Activated T-cell treated with anti-CD3 and anti-CD28 coated beads for 4 hours (primary cell): ENCODE measurements around the gene TBCB.
"Not testable (repeated sequence)": the region's sequence is repeated elsewhere in the genome, so short reads cannot be mapped to it uniquely, and the experiment has no call there.

Experiments used
- DNase-seq: peaks from one replicate; pipeline ENCODE4 v3.0.0-alpha.2; 2020

TBCB gene

DNA sequence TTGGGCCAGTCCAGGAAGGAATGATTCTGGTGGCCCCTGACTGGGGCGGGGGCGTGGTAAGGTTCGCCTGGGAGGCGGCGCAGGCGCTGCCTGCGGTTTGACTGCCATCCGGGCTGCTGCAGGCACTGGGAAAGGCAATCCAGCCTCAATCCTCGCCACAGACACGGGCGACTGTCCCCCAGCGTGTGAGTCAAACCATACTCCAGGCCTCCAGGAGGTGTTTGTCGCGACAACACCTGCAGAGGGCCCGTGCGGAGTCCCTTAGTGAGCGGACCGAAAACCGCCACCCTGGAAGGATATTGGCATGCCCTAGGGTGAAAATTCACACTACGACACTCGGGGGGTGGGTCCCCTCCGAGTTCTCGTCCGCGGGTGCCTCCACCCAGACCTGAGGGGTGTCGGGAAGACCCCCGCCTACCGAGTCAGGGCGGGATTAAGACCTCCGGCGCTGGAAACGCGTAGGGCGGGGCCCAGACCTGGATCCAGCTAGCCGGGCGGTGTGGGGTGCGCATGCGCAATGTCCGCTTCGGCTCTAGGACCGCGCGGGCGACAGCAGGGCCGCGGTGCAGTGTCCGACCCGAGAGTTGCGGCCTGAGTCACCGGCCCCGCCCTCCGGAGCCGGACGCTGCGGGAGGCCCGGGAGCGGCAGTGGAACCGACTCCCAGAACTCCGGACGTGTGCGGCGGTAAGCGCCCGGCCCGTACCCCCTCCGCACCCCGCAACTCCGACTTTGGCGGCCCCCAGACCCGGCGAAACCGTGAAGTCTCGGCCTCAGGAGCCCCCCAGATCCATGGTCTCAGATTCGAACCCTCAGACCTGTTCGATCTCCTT, 24.4 kb downstream of the TBCB start, which contains the start of gene CAPNS1:
Gene CAPNS1, plus strand, starts transcription at position 594 of the 831 bp plus-strand sequence. CDS start 946 bp downstream, outside the sequence.
- peak; percentile 79 for DNase-seq

DNA sequence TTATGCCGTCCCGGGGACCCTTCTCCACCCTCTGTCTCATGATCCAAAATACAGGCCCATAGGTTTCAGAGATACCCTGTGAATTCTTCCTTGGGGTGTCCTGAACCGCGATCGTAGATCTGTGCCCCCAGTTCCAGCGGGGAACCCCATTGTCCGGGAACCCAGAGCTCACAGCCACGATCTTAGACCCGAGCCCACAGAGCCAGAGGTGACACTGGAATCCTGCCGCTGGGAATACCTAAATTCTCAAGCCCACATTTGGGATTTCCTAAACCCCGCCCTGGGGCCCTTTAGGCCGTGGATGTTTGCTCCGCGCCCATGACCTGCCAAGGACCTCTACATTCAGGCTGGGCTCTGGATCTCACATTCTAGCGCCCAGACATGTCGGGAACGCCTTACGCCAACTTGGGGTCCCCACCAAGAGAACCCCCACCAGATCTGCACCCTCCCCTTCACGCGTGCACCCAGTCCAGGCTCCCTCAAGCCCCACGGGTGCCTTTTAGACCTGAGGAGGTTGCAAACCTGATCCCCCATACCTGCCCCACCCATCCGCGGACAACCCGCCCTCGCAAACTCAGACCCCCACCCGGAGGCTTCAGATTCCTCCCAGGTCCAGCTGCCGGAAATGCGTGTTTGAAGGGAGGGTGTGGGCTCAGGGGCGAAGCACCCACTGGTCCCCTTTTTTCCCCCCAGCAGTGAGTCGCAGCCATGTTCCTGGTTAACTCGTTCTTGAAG, 25.2 kb downstream of the TBCB start:
- DNase-seq: peak; percentile 9

DNA sequence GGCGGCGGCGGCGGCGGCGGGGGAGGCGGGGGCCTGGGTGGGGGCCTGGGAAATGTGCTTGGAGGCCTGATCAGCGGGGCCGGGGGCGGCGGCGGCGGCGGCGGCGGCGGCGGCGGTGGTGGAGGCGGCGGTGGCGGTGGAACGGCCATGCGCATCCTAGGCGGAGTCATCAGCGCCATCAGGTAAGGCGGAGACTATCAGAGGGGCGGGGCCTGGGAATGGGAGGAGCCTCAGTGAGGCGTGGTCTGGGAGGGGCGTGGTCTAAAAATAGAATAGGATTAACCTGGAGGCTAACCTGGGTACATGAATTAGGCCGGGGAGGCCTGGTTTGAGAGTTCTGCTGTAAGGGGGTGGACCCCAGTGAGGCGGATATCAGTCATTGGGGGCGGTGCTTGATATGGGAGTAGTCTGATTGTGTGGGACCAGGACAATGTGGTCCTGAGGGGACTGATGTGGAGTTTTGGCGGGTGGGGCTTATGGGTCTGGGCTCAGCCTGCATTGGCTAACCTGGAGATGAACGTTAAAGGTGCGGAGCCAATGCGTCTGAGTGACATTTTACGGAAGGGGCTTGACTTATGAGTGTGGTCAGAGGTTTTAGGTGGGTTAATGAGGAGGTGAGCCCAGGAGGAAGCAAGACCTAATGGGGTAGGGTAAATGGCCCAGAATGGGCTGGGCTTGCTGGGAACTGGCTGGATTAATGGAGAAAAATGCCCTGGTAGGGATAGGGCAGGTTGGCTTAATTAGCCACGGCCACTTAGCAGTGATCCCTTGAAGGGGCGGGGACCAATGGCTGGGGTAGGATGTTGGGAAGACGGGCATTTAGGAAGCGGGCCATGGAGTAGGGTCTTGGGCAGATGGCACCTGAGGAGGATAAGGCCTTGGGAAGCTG, 26.0 kb downstream of the TBCB start:
- DNase-seq: peak; percentile 95

DNA sequence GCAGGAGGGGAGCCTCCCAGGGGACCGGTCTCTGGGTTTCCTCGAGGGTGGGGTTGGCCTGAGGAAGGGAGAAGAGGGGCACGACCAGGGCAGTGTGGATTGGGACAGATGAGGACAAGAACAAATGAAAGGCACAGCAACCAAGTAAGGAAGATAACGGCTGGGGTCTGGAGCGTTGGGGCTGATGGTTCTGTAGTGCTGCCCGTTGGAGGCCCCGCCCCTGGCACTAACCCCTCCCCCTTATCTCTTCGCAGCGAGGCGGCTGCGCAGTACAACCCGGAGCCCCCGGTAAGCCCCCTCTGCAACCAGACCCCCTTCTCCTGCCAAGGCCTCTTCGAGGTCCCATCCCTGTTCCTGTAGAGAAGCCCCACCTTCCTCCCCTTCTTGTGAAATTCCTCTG, 26.8 kb downstream of the TBCB start:
- no peak for DNase-seq

DNA sequence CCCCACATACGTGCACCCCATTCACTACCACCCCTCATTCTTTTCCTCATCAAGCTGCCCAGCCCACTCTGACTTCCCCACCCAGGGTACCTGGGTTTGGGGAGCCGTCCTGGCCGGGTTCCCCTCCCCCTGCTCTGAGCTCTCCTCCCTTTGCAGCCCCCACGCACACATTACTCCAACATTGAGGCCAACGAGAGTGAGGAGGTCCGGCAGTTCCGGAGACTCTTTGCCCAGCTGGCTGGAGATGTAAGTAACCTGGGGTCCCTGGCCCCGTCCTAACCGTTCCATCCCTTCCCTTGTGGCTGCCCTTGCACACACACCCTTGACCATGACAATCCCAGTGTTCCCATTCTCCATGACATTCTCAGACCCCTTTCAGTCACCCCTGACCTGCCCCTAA, 27.2 kb downstream of the TBCB start:
- no peak for DNase-seq

DNA sequence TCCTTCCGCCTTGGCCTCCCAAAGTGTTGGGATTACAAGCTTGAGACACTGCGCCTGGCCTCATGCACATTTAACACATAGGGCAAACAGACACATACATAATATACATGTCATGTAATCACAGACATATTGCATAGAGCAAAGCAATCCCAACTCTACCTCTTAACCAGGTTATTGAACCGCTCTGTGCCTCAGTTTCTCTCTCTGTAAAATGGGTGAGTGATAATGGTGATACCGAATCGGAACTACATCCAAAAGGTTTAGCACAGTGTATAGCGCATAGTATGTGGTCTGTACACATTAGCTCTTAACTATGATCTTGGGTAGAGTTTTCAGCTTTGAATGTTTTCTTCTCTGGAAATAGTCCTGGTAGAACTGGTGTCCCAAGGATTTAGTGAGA, 29.4 kb downstream of the TBCB start:
- DNase-seq: no peak

DNA sequence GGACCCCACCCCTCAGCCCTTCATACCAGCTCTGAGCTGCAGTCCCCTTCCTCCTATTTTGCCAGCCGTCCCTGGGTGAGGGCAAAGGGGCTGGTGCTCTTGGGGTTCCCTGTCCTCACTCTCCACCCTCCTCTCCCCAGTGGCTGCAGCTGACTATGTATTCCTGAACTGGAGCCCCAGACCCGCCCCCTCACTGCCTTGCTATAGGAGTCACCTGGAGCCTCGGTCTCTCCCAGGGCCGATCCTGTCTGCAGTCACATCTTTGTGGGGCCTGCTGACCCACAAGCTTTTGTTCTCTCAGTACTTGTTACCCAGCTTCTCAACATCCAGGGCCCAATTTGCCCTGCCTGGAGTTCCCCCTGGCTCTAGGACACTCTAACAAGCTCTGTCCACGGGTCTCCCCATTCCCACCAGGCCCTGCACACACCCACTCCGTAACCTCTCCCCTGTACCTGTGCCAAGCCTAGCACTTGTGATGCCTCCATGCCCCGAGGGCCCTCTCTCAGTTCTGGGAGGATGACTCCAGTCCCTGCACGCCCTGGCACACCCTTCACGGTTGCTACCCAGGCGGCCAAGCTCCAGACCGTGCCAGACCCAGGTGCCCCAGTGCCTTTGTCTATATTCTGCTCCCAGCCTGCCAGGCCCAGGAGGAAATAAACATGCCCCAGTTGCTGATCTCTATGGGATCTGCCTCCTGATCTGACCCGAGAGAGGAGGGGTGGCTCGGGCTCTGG, 34.6 kb downstream of the TBCB start:
- DNase-seq: no peak

DNA sequence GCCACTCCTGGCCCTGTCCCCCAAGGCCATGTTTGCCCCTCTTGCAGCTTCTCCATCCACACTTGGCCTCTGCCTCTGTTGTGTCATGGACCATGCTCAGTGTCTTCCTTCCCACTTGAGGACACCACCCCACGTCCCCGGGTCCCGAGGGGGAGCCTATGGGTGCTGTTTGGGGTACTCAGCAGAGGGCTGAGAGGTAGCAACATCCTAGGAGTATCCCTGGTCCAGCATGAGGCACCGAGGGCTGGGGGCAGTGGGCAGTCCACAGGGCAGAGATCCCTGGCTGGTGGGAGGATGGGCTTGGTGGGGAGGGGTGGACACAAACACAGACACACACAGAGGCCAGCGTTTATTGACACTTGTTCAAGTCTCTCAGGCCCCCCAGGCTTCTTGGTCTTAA, 35.3 kb downstream of the TBCB start:
- no peak for DNase-seq

DNA sequence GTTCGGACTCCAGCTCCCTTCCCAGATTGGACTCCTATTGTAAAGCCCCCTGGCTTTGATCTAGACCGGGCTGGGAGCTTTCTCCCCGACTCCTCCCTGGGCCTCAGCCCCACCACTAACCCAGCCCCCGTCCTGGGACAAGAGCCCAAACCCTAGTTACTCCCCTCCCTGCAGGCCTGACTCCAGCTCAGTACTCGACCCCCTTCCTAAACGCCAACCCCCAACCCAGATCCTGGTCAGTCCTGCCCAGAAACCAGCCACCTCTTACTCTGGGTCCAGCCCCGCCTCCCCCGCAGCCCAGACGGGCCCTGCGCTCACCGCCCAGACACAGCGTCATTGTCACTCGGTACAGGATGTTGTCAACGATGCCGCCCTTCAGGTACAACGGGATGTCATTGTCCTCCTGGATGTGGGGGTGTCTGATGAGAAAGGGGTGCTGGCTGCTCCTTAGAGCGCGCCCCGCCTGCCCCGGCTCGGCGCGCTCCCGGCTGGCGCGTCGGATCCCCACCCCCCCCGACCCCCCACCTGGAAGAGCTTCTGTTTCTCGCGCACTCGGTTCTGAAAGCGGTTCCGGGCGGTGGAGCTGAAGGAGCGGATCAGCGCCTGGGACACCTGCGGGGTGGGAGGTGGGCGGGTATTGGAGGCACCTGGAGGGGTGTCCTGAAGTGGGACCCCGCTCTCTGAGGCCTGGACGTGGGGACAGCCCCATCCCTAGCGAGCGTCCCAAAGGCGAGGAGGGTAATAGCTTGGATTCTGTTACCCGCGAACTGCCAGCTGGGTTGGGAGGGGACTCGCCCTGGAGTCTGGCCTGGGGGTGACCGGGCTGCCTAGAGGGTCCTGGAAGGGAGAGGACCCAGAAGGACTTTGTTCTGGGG, 36.1 kb downstream of the TBCB start:
- DNase-seq: no peak

DNA sequence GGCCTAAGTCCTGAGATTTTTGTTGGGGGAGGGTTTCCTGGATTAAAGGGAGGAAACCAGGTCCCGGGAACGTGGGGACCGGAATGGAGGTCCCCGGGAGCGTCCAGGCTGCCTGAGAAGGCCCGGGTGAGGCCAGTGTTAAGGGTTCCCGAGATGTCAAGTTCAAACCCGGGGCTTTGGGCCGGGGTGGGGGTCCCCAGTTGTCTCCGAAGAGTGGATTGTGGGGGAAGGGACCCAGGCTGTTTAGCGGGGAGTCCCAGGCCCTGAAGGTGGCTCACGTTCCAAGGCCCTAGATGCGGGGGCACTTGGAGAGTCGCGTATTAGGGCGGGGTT, 36.7 kb downstream of the TBCB start:
- DNase-seq: no peak

DNA sequence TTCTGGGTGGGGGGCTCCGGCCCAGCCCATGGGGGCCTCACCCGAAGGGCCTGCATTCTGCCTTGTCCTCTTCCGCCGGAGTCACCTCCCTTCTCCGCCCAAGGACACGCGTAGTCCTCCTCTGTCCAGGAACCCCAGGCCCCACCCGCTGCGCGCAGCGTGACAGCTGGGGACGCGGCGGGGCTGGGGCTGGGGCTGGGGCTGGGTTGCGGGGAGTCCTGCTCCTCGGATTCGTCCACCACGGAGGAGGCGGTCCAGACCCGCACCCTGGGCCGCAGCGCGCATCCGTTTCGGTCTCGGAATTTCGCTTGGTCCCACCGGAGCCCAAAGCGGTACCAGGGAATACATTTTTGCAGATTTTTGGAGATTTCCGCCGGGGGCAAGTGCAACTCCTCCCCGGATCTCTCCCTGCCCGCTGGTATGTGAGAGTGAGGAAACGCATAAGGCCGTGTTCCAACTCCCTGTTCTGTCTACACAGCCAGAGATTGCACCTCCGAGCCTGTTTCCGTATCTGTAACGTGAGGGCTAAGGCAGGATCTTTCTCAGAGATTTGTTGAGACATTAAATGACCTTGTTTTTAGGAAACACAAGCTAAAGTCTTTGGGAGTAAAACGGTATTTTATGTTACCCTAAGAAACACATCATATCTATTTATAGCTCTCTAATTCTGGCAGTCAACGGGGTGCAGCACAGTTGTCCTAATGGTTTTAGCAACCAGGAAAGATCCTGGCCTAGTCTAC, 37.3 kb downstream of the TBCB start, which contains the start of gene COX7A1:
Gene COX7A1, minus strand, starts transcription at position 96 of the 740 bp plus-strand sequence. Its CDS starts 40 bp downstream, at position 56.
- DNase-seq: no peak

DNA sequence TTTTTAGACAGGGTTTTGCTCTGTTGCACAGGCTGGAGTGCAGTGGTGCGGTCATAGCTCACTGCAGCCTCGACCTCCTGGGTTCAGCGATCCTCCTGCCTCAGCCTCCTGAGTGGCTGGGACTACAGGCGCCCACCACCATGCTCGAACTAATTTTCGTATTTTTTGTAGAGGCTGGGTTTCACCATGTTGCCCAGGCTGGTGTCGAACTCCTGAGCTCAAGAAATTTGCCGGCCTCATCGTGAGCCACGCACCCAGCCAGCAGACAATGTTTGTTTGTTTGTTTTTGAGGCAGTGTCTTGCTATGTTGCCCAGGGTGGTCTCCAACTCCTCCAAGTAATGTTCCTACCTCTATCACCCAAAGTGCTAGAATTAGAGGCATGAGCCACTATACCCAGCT, 37.9 kb downstream of the TBCB start:
- no peak for DNase-seq

DNA sequence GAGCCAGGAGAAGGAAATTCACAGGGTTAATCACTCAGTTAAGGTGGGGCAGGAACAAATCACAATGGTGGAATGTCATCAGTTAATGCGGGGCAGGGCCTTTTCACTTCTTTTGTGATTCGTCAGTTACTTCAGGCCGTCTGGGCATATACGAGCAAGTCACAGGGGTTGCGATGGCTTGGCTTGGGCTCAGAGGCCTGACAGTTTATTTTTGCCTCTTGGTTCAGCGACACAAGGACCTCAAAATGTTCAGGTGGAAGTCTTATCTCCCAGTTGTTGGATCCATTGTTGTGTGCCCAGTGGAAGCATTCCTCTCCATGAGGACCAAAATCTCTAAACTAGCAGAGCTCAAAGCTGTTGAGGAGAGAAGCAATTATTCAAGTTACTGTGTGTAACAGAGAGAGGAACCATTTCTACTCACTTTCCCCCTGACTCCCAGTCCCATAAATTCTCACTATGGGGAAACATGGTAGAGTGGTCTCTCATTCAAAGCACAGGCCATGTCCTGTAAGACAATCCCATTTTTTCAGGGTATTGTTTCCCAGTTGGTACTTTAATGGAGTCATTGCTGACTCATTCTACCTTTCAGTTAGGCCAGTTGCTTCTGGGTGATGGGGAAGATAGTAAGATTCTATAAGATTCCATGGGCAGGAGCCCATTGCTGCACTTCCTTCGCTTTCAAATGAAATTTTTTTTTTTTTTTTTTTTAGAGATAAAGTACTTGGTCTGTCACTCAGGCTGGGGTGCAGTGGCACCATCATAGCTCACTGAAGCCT, 45.7 kb downstream of the TBCB start:
- DNase-seq: no peak

DNA sequence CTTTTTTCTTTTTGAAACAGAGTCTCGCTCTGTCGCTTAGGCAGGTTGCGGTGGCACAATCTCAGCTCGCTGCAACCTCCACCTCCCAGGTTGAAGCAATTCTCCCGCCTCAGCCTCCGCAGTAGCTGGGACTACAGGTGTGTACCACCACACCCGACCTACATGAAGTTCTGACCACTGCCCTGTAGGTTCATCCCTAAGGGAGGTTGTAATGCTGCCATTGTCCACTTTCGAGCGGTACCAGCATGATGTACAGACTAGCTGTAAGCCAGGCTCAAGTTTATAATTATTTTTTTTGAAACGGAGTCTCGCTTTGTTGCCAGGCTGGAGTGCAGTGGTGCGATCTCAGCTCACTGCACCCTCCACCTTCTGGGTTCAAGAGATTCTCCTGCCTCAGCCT, 48.5 kb downstream of the TBCB start:
- DNase-seq: no peak

DNA sequence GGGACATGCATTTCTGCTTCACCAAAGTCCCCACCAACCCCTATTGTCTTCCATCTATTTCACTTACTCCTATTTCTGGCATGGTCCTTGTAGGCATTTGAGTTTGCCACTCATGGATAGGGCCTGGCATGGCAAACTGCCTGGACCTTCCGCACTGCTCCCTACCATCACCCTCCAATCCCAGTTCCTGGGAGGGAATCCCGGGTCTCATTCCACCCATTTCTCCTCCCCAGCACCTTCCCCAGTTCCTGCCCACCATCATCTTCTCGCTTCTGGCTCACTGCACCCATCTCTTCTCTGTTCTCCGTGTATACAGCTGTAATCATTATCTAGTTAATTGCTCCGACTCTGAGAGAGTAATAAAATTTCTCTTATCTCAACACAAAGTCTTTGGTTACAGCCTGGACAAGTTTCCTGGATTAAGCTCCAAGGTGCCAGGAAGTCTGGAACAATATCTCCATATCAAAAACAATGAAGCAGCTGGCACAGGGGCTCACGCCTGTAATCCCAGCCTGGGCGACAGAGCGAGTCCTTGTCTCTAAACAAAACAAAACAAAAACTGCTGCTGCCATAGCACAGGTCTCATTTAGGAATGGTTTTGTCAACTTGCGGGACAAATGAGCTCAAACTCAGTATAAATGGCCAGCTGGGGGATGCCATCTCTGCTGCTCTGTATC, 54.0 kb downstream of the TBCB start:
- DNase-seq: no peak

DNA sequence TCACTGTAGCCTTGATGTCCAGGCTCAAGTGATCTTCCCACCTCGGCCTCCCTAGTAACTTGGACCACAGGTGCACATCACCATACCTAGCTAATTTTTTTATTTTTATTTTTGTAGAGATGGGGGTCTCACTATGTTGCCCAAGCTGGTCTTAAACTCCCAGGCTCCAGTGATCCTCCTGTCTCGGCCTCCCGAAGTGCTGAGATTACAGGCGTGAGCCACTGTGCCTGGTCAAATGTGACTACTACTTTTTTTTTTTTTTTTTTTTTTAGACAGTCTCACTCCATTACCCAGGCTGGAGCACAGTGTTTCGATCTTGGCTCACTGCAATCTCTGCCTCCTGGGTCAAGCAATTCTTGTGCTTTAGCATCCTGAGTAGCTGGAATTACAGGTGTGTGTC, 57.6 kb downstream of the TBCB start:
- DNase-seq: no peak

DNA sequence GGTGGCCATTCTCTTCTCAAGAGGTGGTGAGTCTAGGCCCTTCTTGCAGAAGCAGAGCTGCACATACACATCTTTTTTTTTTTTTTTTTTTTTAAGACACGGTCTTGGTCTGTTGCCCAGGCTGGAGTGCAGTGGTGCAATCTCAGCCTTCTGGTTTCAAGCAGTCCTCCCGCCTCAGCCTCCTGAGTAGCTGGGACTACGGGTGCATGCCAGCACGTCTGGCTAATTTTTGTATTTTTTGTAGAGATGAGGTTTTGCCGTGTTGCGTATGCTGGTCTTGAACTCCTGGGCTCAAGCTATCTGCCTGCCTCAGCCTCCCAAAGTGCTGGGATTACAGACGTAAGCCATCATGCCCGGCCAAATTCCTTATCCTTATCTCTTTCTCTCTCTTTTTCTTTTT, 58.6 kb downstream of the TBCB start:
- DNase-seq: not testable (repeated sequence)
